Adrenal gland (tissue), 5 donors: Measurements from ENCODE around the gene RABGGTA.

Experiments used
- POLR2A ChIP-seq, 2 donors: fragments of 450-650 bp; IDR thresholded peaks; one replicate each; pipeline ENCODE4 v1.6.1; 2017; ENCODE audit warnings: antibody characterized with exemption in 2 of 2, mild to moderate bottlenecking in 2 of 2, moderate library complexity in 1 of 2
- TF ChIP-seq, protein P1 (sequence below), 6 experiments: fragments of 450-650 bp in 4 of 6; fragments of 200-600 bp in 2 of 6; sonication (generic) in 1 of 6; IDR thresholded peaks; 1 replicate in 5 of 6; 2 replicates in 1 of 6; pipeline versions ENCODE4 v1.5.1 to v1.8.0; 2016 to 2021; ENCODE audit warnings: antibody characterized with exemption in 6 of 6, mild to moderate bottlenecking in 2 of 6, moderate library complexity in 1 of 6
- donor health status: DM: no; HTN: no; CAD: no.

GRCh38 chr14:24307156-24307574, 35.8 kb upstream of the RABGGTA start:
- TF ChIP-seq, protein P1, sequence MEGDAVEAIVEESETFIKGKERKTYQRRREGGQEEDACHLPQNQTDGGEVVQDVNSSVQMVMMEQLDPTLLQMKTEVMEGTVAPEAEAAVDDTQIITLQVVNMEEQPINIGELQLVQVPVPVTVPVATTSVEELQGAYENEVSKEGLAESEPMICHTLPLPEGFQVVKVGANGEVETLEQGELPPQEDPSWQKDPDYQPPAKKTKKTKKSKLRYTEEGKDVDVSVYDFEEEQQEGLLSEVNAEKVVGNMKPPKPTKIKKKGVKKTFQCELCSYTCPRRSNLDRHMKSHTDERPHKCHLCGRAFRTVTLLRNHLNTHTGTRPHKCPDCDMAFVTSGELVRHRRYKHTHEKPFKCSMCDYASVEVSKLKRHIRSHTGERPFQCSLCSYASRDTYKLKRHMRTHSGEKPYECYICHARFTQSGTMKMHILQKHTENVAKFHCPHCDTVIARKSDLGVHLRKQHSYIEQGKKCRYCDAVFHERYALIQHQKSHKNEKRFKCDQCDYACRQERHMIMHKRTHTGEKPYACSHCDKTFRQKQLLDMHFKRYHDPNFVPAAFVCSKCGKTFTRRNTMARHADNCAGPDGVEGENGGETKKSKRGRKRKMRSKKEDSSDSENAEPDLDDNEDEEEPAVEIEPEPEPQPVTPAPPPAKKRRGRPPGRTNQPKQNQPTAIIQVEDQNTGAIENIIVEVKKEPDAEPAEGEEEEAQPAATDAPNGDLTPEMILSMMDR (IDR thresholded peaks at IDR 0.05) = no peak
- TF ChIP-seq POLR2A (IDR thresholded peaks at IDR 0.05) = no peak
